HG03439 (cell line): ENCODE results near the gene RND2.

ENCODE experiments used
- ATAC-seq: cut with Tn5 transposase; IDR thresholded peaks from one replicate; pipeline ENCODE4 v1.9.1; 2021; ENCODE audit warnings: mild to moderate bottlenecking, moderate library complexity; ENCODE audit not compliant: unreplicated experiment

RND2 gene

GRCh38 chr17:43003542-43004172, 21.4 kb upstream of the RND2 start:
- ATAC-seq, result no peak

GRCh38 chr17:43006639-43007551, 18.1 kb upstream of the RND2 start, which contains the start of gene IFI35:
IFI35 (plus strand) TSS chr17:43006784; CDS start chr17:43006948, 164 bp downstream.
- ATAC-seq, result peak; percentile 80

- ATAC-seq, result no peak
These were observed 14.2 kb upstream of the RND2 start for GRCh38 chr17:43010667-43011308.

DNA sequence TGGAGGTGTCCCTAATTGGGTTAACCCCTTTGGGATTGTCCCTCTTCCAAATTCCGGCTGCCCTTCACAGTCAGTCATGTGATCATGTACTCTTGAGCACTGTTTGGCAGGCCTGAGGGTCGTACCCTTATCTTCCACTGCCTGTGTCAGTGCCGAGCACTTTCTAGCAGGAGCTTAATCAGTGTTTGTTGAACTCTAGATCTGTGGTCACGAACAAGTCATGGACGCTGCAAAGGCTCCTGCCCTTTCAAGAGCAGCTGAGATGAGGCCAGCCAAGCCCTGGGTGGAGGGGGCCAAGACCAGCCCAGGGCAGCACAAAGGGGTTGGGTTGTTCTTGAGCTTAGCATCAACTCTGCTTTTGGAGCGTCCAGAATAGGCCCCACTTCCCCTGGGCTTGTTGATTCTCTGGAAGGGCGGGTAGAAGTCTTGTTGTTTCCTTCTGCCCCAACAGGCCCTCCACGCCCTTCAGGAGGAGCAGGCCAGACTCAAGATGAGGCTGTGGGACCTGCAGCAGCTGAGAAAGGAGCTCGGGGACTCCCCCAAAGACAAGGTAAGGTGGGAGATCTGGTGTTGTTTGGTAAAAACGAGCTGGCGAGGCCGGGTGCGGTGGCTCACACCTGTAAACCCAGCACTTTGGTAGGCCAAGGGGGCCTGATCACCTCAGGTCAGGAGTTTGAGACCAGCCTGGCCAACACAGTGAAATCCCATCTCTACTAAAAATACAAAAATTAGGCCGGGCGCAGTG, 13.1 kb upstream of the RND2 start:
- no peak for ATAC-seq

DNA sequence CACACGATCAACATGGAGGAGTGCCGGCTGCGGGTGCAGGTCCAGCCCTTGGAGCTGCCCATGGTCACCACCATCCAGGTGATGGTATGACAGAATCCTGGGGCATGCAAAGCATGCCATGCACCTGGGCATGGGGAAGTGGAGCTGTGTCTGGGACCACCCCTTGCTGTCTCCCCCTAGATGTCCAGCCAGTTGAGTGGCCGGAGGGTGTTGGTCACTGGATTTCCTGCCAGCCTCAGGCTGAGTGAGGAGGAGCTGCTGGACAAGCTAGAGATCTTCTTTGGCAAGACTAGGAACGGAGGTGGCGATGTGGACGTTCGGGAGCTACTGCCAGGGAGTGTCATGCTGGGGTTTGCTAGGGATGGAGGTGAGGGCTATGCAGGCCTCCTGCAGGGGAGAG, 11.7 kb upstream of the RND2 start:
- ATAC-seq, result no peak

DNA sequence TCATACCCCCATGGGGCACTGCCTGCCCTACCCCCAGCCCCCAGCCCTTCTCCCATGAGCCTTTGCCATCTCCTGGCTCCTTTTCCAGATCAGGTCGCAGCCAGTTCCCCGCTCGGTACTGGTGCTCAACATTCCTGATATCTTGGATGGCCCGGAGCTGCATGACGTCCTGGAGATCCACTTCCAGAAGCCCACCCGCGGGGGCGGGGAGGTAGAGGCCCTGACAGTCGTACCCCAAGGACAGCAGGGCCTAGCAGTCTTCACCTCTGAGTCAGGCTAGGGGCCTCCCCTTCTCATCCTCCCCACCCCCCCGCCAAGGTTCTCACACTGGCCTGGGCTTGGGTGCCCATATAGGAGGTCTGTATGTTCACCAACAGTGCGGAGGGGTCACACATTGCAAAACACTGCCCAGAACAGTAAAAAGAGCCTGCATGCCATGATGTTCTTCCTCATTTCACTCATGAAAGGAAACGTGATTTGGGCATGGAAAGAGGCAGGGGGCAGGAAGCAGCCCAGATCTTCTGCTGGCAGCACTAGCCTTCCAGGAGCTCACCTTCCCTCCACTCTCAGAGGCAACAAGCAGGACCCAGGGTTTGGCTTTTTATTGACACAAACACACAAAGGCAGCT, 10.9 kb upstream of the RND2 start:
- ATAC-seq, result no peak

DNA sequence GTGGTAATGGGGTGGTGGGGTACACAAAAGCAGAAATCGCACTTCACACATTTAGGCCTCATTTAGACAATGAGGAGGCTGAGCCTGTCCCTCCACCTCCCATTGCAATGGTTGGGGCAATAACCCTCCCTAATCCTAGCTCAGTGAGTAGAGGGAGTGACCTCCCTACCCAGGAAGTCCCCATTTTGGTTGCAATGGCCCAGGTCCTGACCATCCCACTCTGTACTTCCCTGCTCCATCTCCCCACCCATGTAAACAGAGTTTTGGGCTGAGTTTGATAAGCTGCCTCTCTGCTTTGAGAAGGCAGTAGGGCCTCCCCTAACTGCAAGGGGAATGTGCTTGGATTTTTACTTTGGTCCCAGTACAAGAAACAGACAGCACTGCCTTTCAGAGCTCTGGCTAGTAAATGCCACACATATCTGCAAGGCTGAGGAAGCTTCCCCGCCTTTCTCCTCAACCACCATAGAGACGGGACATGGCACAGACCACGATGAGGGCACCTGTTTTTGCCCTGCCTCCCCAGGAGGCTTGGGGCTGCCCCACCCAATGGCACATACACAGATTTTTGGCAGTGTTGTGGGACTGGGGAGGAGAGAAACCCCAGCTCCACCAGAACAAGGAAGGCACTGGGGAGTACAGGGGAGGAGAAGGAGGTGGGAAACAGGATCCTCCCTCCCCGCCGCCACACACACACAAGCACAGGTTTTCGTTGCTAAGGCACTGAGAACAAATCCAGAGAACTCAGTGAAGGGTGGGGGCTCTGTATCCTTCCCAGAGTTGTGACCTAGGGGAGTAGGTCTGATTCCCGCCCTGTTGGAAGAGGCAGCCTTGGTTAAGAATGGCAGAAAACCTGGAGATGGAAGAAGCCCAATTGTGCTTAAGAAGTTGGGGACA, 10.1 kb upstream of the RND2 start:
- ATAC-seq, result no peak

DNA sequence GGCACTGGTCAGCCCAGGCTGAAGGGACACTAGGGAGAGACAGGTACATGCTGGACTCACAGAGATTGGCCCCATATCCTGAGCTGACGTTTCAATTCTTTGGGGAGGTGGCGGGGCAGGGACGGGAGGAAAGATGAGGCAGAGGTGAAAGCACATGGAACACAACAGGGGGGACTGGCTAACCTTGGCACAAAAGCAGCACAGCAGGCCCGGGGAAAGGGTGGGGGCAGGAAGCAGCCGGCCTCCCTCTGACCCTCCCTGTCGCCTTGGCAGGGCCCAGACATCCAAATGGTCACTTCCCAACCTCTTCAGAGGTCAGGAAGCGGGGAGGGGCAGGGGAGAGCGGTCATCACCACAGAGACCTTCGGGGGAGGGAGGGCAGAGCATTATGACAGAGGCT, 9.5 kb upstream of the RND2 start:
- ATAC-seq, result no peak

DNA sequence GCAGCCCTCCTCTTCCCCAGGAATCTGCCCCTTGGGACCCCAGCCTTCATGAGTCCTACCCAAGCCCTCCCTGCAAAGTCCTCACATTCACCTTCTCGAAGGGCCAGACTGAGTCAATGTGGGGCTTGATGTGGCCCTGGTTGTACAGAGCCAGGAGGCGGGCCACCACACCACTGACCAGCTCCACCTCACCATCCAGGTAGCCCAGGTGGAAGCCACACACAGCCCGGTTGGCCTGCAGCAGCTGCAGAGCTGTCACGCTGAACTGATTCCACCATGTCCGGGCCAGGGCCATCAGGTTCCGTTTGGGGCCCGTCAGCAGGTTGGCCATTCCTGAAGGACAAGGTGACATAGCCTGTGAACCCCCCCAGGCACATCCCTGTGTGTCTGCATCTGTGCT, 8.8 kb upstream of the RND2 start:
- ATAC-seq, result no peak

- no peak for ATAC-seq
These were observed 6.8 kb upstream of the RND2 start for GRCh38 chr17:43018008-43018853.

- ATAC-seq, result no peak
These were observed 6.1 kb upstream of the RND2 start for GRCh38 chr17:43018932-43019331.

- no peak for ATAC-seq
These were observed 5.6 kb upstream of the RND2 start for GRCh38 chr17:43019418-43019817.

DNA sequence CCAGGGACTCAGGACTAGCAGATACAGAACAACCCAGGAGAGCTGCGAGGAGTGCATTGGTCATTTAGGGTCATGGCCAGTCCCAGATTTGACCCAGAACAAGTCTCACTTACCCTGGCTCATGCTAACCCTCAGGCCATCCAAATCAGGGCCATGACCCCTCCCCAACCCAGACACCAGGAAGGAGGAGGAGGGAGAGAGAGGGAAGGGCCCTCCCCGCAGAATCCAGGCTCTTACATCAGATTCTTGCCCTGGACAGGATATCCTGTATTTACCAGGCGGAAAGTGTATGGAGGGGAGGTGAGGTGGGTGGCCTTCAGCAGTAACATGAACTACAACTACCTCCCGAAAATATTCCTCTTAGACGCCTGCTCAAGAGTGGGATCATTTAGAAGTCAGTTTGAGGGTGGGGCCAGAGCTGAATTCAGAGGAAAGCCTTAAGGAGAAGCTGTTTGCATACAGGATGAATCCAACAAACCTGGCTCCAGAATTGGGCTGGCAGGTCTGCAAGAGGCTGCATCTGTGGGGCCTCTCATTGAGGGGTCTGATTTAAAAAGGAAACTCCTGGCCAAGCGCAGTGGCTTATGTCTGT, 4.9 kb upstream of the RND2 start:
- ATAC-seq, result no peak

DNA sequence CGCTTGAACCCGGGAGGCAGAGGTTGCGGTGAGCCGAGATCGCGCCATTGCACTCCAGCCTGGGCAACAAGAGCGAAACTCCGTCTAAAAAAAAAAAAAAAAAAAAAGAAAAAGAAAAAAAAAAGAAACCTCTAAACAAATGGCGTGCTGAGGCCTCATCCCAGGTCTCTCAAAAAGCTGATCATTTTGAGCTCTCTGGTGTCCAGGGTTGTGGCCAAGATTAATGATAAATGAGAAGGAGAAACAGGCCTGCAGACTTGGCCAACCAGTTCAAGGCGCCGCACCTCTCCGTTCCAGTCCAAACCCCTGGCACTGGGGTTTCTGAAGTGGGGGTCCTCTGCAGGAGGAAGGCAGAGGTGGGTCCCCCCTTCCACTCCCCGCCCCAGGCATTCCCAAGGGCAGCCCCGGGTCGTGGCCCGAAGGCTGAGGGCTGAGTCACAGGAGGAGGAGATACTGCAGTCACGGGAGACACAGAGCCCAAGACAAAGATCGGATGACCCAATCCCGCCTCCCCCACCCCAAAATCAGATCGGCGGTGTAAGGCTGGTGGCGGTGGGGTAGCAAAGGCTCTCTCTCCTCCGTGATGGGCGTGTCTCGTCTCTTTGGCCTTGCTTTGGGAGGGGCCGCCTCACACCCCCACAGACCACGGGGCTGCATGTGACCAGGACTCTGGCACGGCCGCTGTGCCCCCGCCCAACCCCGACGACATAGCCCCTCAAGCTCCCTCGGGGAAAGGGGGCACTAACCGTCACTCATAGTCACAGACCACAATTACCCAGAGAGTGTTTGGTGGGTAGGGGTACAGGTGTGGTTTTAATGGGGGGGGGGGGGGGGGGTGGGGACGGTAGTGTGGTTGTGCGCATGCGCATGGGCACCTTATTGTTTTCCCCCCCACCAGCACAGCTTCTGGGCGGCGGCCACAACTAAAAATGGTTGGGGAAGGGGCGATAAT, 4.0 kb upstream of the RND2 start:
- ATAC-seq, result no peak

GRCh38 chr17:43021741-43022512, 3.1 kb upstream of the RND2 start, which contains the start of gene VAT1:
VAT1 (minus strand) TSS chr17:43022385; CDS start chr17:43022322, 63 bp downstream.
- no peak for ATAC-seq

- no peak for ATAC-seq
These were observed 243 bp downstream of the RND2 start for GRCh38 chr17:43025290-43025657.
